ENCODE results near the gene KIF21B. TPM values are rescaled to one million over a fixed set of nuclear protein-coding genes. Genes with fewer than 3 reads are reported as not detected.

KIF21B gene
- total RNA-seq, 2 donors from 2014 or later = 1.6 to 3.4 TPM

GRCh38 chr1:200985481-200985880 is 38.0 kb downstream of the KIF21B start:
- TF ChIP-seq POLR2A (IDR thresholded peaks at IDR 0.05) (no peak), CTCF (IDR thresholded peaks at IDR 0.05) (no peak)
- Histone ChIP-seq H3K36me3 (replicated peaks in 1 of 2; ENCODE audit: insufficient read depth in 1 of 2, low read depth in 2 of 2) (no peaks in the 10 kb centered on the region), H3K27me3 (no peaks in the 10 kb centered on the region), H3K4me1 (no peaks in the 10 kb centered on the region), H3K27ac (no peak overlapping the region), H3K9me3 (no peaks in the 10 kb centered on the region), H3K4me3 (no peak overlapping the region)
- intact Hi-C loops (cut with DNase I) = no loop called here
- 89 to 92% methylated on average over 1 of the region's 1 CpG for WGBS, 2 donors
- no peak for DNase-seq
- no peak for ATAC-seq

- no peaks in the 10 kb centered on the region for H3K9me3 ChIP-seq
- H3K27ac ChIP-seq = no peak overlapping the region
- no peaks in the 10 kb centered on the region for H3K36me3 ChIP-seq (replicated peaks in 1 of 2; ENCODE audit: insufficient read depth in 1 of 2, low read depth in 2 of 2)
- WGBS, 2 donors = 87 to 90% methylated on average over 12 of the region's 12 CpGs
- intact Hi-C loops (cut with DNase I) = no loop called here
- H3K27me3 ChIP-seq = no peaks in the 10 kb centered on the region
- TF ChIP-seq CTCF (IDR thresholded peaks at IDR 0.05) (no peak), POLR2A (IDR thresholded peaks at IDR 0.05) (no peak)
- ATAC-seq (no peak), DNase-seq (no peak)
- no peaks in the 10 kb centered on the region for H3K4me1 ChIP-seq
- no peak overlapping the region for H3K4me3 ChIP-seq
Measured at GRCh38 chr1:200983035-200983561, 40.4 kb downstream of the KIF21B start.

- Histone ChIP-seq H3K27me3 (no peaks in the 10 kb centered on the region), H3K9me3 (no peaks in the 10 kb centered on the region), H3K27ac (no peak overlapping the region), H3K4me3 (no peak overlapping the region), H3K36me3 (replicated peaks in 1 of 2; ENCODE audit: insufficient read depth in 1 of 2, low read depth in 2 of 2) (no peaks in the 10 kb centered on the region), H3K4me1 (no peaks in the 10 kb centered on the region)
- DNase-seq = no peak
- TF ChIP-seq CTCF (IDR thresholded peaks at IDR 0.05) = no peak
- TF ChIP-seq POLR2A (IDR thresholded peaks at IDR 0.05) = no peak
- 77 to 86% methylated on average over 4 to 18 of the region's 19 CpGs for WGBS, 2 donors
- no peak for ATAC-seq
- intact Hi-C loops (cut with DNase I) = no loop called here
Measured at GRCh38 chr1:200982071-200982945, 41.2 kb downstream of the KIF21B start.

- TF ChIP-seq POLR2A (IDR thresholded peaks at IDR 0.05) (no peak), CTCF (IDR thresholded peaks at IDR 0.05) (no peak)
- ATAC-seq (no peak), DNase-seq (no peak)
- 83 to 90% methylated on average over 2 to 4 of the region's 4 CpGs for WGBS, 2 donors
- Histone ChIP-seq H3K36me3 (replicated peaks in 1 of 2; ENCODE audit: insufficient read depth in 1 of 2, low read depth in 2 of 2) (no peaks in the 10 kb centered on the region), H3K4me3 (no peak overlapping the region), H3K27me3 (no peaks in the 10 kb centered on the region), H3K4me1 (no peaks in the 10 kb centered on the region), H3K9me3 (no peaks in the 10 kb centered on the region), H3K27ac (no peak overlapping the region)
- intact Hi-C loops (cut with DNase I) = no loop called here
Measured at GRCh38 chr1:200981278-200981677, 42.2 kb downstream of the KIF21B start.
